Measurements from ENCODE around the gene NEO1.

Gene NEO1

GRCh38 chr15:73118055-73118454 lies 65.8 kb downstream of the NEO1 start:
- Histone ChIP-seq H3K79me2 (ENCODE audit: control insufficient read depth, low read length) (no peaks in the 10 kb centered on the region), H3K9me3 (ENCODE audit: control insufficient read depth, insufficient read depth, low read length) (no peaks in the 10 kb centered on the region), H3K27me3 (ENCODE audit: control insufficient read depth, low read length) (no peaks in the 10 kb centered on the region; the same call in 1 of the 2 replicates), H3K4me2 (ENCODE audit: low read length) (no peak overlapping the region), H3K4me3 (ENCODE audit: low read length) (no peak overlapping the region), H3K9me2 (replicated peaks; ENCODE audit: control insufficient read depth, low read length) (no peaks in the 10 kb centered on the region), H3K4me1 (ENCODE audit: control insufficient read depth, low read length) (no peaks in the 10 kb centered on the region), H3K27ac (ENCODE audit: low read depth, low read length) (no peak overlapping the region), H3K36me3 (ENCODE audit: control insufficient read depth, low read length) (no peaks in the 10 kb centered on the region), H4K20me1 (ENCODE audit: control insufficient read depth, insufficient read depth, low read depth, low read length) (no peaks in the 10 kb centered on the region), H3F3A (ENCODE audit: control insufficient read depth, insufficient read depth) (no peaks in the 10 kb centered on the region)
- TF ChIP-seq EZH2phosphoT487 (IDR thresholded peaks at IDR 0.05; ENCODE audit: borderline replicate concordance, low read length) (no peak), CTCF (IDR thresholded peaks at IDR 0.05; ENCODE audit: low read depth, low read length, poor library complexity, severe bottlenecking) (no peak)

- H3K4me1 ChIP-seq (ENCODE audit: control insufficient read depth, low read length), result no peaks in the 10 kb centered on the region
- no peaks in the 10 kb centered on the region for H3K9me3 ChIP-seq (ENCODE audit: control insufficient read depth, insufficient read depth, low read length)
- H4K20me1 ChIP-seq (ENCODE audit: control insufficient read depth, insufficient read depth, low read depth, low read length), result no peaks in the 10 kb centered on the region
- no peaks in the 10 kb centered on the region for H3K36me3 ChIP-seq (ENCODE audit: control insufficient read depth, low read length)
- H3K27ac ChIP-seq (ENCODE audit: low read depth, low read length), result no peak overlapping the region
- TF ChIP-seq EZH2phosphoT487 (IDR thresholded peaks at IDR 0.05; ENCODE audit: borderline replicate concordance, low read length) (no peak), CTCF (IDR thresholded peaks at IDR 0.05; ENCODE audit: low read depth, low read length, poor library complexity, severe bottlenecking) (no peak)
- no peak overlapping the region for H3K4me3 ChIP-seq (ENCODE audit: low read length)
- H3K27me3 ChIP-seq (ENCODE audit: control insufficient read depth, low read length), result no peaks in the 10 kb centered on the region; the same call in 1 of the 2 replicates
- H3F3A ChIP-seq (ENCODE audit: control insufficient read depth, insufficient read depth), result no peaks in the 10 kb centered on the region
- no peaks in the 10 kb centered on the region for H3K79me2 ChIP-seq (ENCODE audit: control insufficient read depth, low read length)
- H3K9me2 ChIP-seq (replicated peaks; ENCODE audit: control insufficient read depth, low read length), result no peaks in the 10 kb centered on the region
- no peak overlapping the region for H3K4me2 ChIP-seq (ENCODE audit: low read length)
Measured at GRCh38 chr15:73119478-73119877, 67.2 kb downstream of the NEO1 start.

- no peaks in the 10 kb centered on the region; the same call in 1 of the 2 replicates for H3K27me3 ChIP-seq (ENCODE audit: control insufficient read depth, low read length)
- no peak for TF ChIP-seq CTCF (IDR thresholded peaks at IDR 0.05; ENCODE audit: low read depth, low read length, poor library complexity, severe bottlenecking)
- TF ChIP-seq EZH2phosphoT487 (IDR thresholded peaks at IDR 0.05; ENCODE audit: borderline replicate concordance, low read length), result no peak
- H3K9me3 ChIP-seq (ENCODE audit: control insufficient read depth, insufficient read depth, low read length), result no peaks in the 10 kb centered on the region
- no peak overlapping the region for H3K27ac ChIP-seq (ENCODE audit: low read depth, low read length)
- H3K4me2 ChIP-seq (ENCODE audit: low read length), result no peak overlapping the region
- H3K79me2 ChIP-seq (ENCODE audit: control insufficient read depth, low read length), result no peaks in the 10 kb centered on the region
- no peaks in the 10 kb centered on the region for H3K36me3 ChIP-seq (ENCODE audit: control insufficient read depth, low read length)
- no peaks in the 10 kb centered on the region for H3K4me1 ChIP-seq (ENCODE audit: control insufficient read depth, low read length)
- no peaks in the 10 kb centered on the region for H3F3A ChIP-seq (ENCODE audit: control insufficient read depth, insufficient read depth)
- H4K20me1 ChIP-seq (ENCODE audit: control insufficient read depth, insufficient read depth, low read depth, low read length), result no peaks in the 10 kb centered on the region
- H3K9me2 ChIP-seq (replicated peaks; ENCODE audit: control insufficient read depth, low read length), result no peaks in the 10 kb centered on the region
- H3K4me3 ChIP-seq (ENCODE audit: low read length), result no peak overlapping the region
Measured at GRCh38 chr15:73120269-73120668, 68.0 kb downstream of the NEO1 start.

GRCh38 chr15:73125219-73125618 lies 73.0 kb downstream of the NEO1 start:
- TF ChIP-seq EZH2phosphoT487 (IDR thresholded peaks at IDR 0.05; ENCODE audit: borderline replicate concordance, low read length) (no peak), CTCF (IDR thresholded peaks at IDR 0.05; ENCODE audit: low read depth, low read length, poor library complexity, severe bottlenecking) (no peak)
- no peaks in the 10 kb centered on the region for H3K36me3 ChIP-seq (ENCODE audit: control insufficient read depth, low read length)
- no peaks in the 10 kb centered on the region for H3K79me2 ChIP-seq (ENCODE audit: control insufficient read depth, low read length)
- H3K4me1 ChIP-seq (ENCODE audit: control insufficient read depth, low read length), result no peaks in the 10 kb centered on the region
- H3K27ac ChIP-seq (ENCODE audit: low read depth, low read length), result no peak overlapping the region
- H3K4me2 ChIP-seq (ENCODE audit: low read length), result no peak overlapping the region
- H3K9me2 ChIP-seq (replicated peaks; ENCODE audit: control insufficient read depth, low read length), result no peaks in the 10 kb centered on the region
- H3K9me3 ChIP-seq (ENCODE audit: control insufficient read depth, insufficient read depth, low read length), result no peaks in the 10 kb centered on the region
- H3K4me3 ChIP-seq (ENCODE audit: low read length), result no peak overlapping the region
- H3K27me3 ChIP-seq (ENCODE audit: control insufficient read depth, low read length), result no peaks in the 10 kb centered on the region
- no peaks in the 10 kb centered on the region for H4K20me1 ChIP-seq (ENCODE audit: control insufficient read depth, insufficient read depth, low read depth, low read length)
- H3F3A ChIP-seq (ENCODE audit: control insufficient read depth, insufficient read depth), result no peaks in the 10 kb centered on the region
